GM21529 (cell line): Measurements from ENCODE around the gene SLC6A17.

Experiments used
- ATAC-seq: cut with Tn5 transposase; IDR thresholded peaks from one replicate; pipeline ENCODE4 v1.9.1; 2021; ENCODE audit not compliant: unreplicated experiment

The SLC6A17 gene

GRCh38 chr1:110172001-110172400, 21.7 kb downstream of the SLC6A17 start:
- ATAC-seq = no peak

GRCh38 chr1:110173466-110174105, 23.3 kb downstream of the SLC6A17 start:
- ATAC-seq = no peak

GRCh38 chr1:110174961-110175360, 24.7 kb downstream of the SLC6A17 start:
- no peak for ATAC-seq

- ATAC-seq = no peak
These were observed 26.1 kb downstream of the SLC6A17 start for GRCh38 chr1:110176299-110176956.

- no peak for ATAC-seq
These were observed 27.5 kb downstream of the SLC6A17 start for GRCh38 chr1:110177775-110178174.

GRCh38 chr1:110183642-110184167, 33.4 kb downstream of the SLC6A17 start:
- ATAC-seq = no peak

- ATAC-seq = no peak
These were observed 34.2 kb downstream of the SLC6A17 start for GRCh38 chr1:110184446-110184845.

- ATAC-seq = no peak
These were observed 34.9 kb downstream of the SLC6A17 start for GRCh38 chr1:110185181-110185580.

GRCh38 chr1:110186558-110186957, 36.3 kb downstream of the SLC6A17 start:
- ATAC-seq = no peak

GRCh38 chr1:110187139-110187890, 37.0 kb downstream of the SLC6A17 start:
- ATAC-seq = no peak

- no peak for ATAC-seq
These were observed 37.8 kb downstream of the SLC6A17 start for GRCh38 chr1:110188035-110188618.

GRCh38 chr1:110189181-110189580, 38.9 kb downstream of the SLC6A17 start:
- no peak for ATAC-seq

GRCh38 chr1:110190282-110190929, 40.1 kb downstream of the SLC6A17 start:
- no peak for ATAC-seq

- no peak for ATAC-seq
These were observed 42.2 kb downstream of the SLC6A17 start for GRCh38 chr1:110192541-110192940.

- ATAC-seq = no peak
These were observed 44.9 kb downstream of the SLC6A17 start for GRCh38 chr1:110195196-110195595.

GRCh38 chr1:110196917-110197765, 46.8 kb downstream of the SLC6A17 start:
- ATAC-seq = peak; percentile 63

GRCh38 chr1:110197905-110198629, 47.8 kb downstream of the SLC6A17 start:
- no peak for ATAC-seq

GRCh38 chr1:110198746-110199145, 48.5 kb downstream of the SLC6A17 start:
- ATAC-seq = no peak

- ATAC-seq = no peak
These were observed 49.9 kb downstream of the SLC6A17 start for GRCh38 chr1:110200190-110200589.
